HepG2 (cell line): ENCODE results near the gene TSPAN8. TPM values are rescaled to one million over a fixed set of nuclear protein-coding genes. Genes with fewer than 3 reads are reported as not detected.
A peak's percentile ranks its signal among the peaks of the same experiment; 100 is the strongest.

Experiments
- ARID2 ChIP-seq: sonication (generic); formaldehyde crosslinking; IDR thresholded peaks from 2 replicates; pipeline ENCODE4 v1.8.1; 2022; ENCODE audit warnings: mild to moderate bottlenecking, missing genetic modification reagents, borderline replicate concordance
- BCL6 ChIP-seq: IDR thresholded peaks from 2 replicates; pipeline ENCODE4 v1.6.1; 2016; ENCODE audit warnings: missing genetic modification reagents, missing compliant biosample characterization
- CBX1 ChIP-seq: IDR thresholded peaks from one replicate; pipeline ENCODE4 v1.6.1; 2016; ENCODE audit warnings: antibody characterized with exemption, low read depth
- FOXA3 ChIP-seq: IDR thresholded peaks from 2 replicates; pipeline ENCODE4 v1.6.1; 2016; ENCODE audit warnings: missing genetic modification reagents, missing compliant biosample characterization
- FOXJ3 ChIP-seq: sonication (generic); formaldehyde crosslinking; IDR thresholded peaks from 2 replicates; pipeline ENCODE4 v1.4.0; 2020; ENCODE audit warnings: missing genetic modification reagents, mild to moderate bottlenecking, borderline replicate concordance
- NR2C2 ChIP-seq: sonication (generic); formaldehyde crosslinking; IDR thresholded peaks from 2 replicates; pipeline ENCODE4 v1.4.0; 2020; ENCODE audit warnings: missing genetic modification reagents, mild to moderate bottlenecking, moderate library complexity, borderline replicate concordance
- SIX1 ChIP-seq: sonication (generic); formaldehyde crosslinking; IDR thresholded peaks from 2 replicates; pipeline ENCODE4 v1.4.0; 2020; ENCODE audit warnings: missing genetic modification reagents, borderline replicate concordance
- TARDBP ChIP-seq: sonication (generic); formaldehyde crosslinking; IDR thresholded peaks from 2 replicates; pipeline ENCODE4 v1.8.0; 2022; ENCODE audit warnings: mild to moderate bottlenecking, missing genetic modification reagents
- polyA plus RNA-seq, 8 experiments: library from polyadenylated mRNA; depleted of rRNA in 3 of 8; stranded (reverse) in 7 of 8; unstranded in 1 of 8; fragments of >200 nt; fragmentation: Illumina TruSeq in 4 of 8; extraction: Trizol in 4 of 8; gene quantifications; 2 replicates each; pipeline versions ENCODE4 v1.2.1 to v1.2.3, GENCODE V29; 2011 to 2016; ENCODE audit warnings: low read depth in 4 of 8, missing spikeins in 1 of 8, mixed read lengths in 1 of 8; ENCODE audit not compliant: insufficient read depth in 1 of 8
- total RNA-seq, 5 experiments: library from RNA; depleted of rRNA; stranded (reverse); fragments of >200 nt; fragmentation: Illumina TruSeq; extraction: Trizol; gene quantifications; 2 replicates each; pipeline ENCODE4 v1.2.3, GENCODE V29; 2016; ENCODE audit warnings: low read depth in 1 of 5
- TF ChIP-seq, protein P1 (sequence below): sonication (generic); formaldehyde crosslinking; conservative IDR thresholded peaks from 2 replicates; pipeline ENCODE4 v1.4.0; 2020; ENCODE audit warnings: mild to moderate bottlenecking, missing genetic modification reagents, moderate library complexity
- TF ChIP-seq, protein P2 (sequence below): sonication (generic); formaldehyde crosslinking; IDR thresholded peaks from 2 replicates; pipeline ENCODE4 v1.5.1; 2020; ENCODE audit warnings: mild to moderate bottlenecking, missing genetic modification reagents, borderline replicate concordance
- TF ChIP-seq, protein P3 (sequence below): sonication (generic); formaldehyde crosslinking; IDR thresholded peaks from 2 replicates; pipeline ENCODE4 v1.4.0; 2020; ENCODE audit warnings: missing genetic modification reagents, borderline replicate concordance

TSPAN8 gene
- total and polyA plus RNA-seq, 2 of the 13 experiments (the other 11 are each of a cell fraction or from before 2014, with no cell fraction given), result 3.4 to 3.9 TPM

DNA sequence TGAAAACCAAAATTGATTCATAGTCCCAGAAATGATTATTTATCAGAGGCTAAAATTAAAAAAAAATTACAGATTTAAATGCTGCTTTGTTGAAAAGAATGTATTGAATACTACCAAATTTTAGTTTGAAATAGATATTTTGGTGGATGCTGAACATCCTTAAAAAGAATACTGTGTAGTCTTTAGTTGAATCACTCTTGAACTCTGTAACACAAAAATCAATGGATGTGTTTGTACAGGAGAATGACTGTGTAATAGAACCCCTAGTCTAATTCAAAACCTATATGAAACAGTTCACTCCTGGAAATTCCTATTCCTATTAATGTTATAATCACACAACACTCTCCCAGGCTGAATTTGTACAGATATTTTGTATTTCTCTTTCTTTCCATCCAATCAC, 1.5 kb upstream of the TSPAN8 start (continued):
- TF ChIP-seq SIX1 (CRISPR knock-in tag) (peak; percentile 41; the same call in 1 of the 2 replicates), FOXA3 (CRISPR knock-in tag) (peak; percentile 55), CBX1 (no peak), NR2C2 (CRISPR knock-in tag) (no peak), FOXJ3 (CRISPR knock-in tag) (peak; percentile 31; the same call in 1 of the 2 replicates), ARID2 (CRISPR knock-in tag) (no peak), TARDBP (CRISPR knock-in tag) (no peak), BCL6 (CRISPR knock-in tag) (peak; percentile 61; the same call in 1 of the 2 replicates)
- TF ChIP-seq, protein P1, sequence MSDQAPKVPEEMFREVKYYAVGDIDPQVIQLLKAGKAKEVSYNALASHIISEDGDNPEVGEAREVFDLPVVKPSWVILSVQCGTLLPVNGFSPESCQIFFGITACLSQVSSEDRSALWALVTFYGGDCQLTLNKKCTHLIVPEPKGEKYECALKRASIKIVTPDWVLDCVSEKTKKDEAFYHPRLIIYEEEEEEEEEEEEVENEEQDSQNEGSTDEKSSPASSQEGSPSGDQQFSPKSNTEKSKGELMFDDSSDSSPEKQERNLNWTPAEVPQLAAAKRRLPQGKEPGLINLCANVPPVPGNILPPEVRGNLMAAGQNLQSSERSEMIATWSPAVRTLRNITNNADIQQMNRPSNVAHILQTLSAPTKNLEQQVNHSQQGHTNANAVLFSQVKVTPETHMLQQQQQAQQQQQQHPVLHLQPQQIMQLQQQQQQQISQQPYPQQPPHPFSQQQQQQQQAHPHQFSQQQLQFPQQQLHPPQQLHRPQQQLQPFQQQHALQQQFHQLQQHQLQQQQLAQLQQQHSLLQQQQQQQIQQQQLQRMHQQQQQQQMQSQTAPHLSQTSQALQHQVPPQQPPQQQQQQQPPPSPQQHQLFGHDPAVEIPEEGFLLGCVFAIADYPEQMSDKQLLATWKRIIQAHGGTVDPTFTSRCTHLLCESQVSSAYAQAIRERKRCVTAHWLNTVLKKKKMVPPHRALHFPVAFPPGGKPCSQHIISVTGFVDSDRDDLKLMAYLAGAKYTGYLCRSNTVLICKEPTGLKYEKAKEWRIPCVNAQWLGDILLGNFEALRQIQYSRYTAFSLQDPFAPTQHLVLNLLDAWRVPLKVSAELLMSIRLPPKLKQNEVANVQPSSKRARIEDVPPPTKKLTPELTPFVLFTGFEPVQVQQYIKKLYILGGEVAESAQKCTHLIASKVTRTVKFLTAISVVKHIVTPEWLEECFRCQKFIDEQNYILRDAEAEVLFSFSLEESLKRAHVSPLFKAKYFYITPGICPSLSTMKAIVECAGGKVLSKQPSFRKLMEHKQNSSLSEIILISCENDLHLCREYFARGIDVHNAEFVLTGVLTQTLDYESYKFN, result peak; percentile 70
- TF ChIP-seq, protein P2, sequence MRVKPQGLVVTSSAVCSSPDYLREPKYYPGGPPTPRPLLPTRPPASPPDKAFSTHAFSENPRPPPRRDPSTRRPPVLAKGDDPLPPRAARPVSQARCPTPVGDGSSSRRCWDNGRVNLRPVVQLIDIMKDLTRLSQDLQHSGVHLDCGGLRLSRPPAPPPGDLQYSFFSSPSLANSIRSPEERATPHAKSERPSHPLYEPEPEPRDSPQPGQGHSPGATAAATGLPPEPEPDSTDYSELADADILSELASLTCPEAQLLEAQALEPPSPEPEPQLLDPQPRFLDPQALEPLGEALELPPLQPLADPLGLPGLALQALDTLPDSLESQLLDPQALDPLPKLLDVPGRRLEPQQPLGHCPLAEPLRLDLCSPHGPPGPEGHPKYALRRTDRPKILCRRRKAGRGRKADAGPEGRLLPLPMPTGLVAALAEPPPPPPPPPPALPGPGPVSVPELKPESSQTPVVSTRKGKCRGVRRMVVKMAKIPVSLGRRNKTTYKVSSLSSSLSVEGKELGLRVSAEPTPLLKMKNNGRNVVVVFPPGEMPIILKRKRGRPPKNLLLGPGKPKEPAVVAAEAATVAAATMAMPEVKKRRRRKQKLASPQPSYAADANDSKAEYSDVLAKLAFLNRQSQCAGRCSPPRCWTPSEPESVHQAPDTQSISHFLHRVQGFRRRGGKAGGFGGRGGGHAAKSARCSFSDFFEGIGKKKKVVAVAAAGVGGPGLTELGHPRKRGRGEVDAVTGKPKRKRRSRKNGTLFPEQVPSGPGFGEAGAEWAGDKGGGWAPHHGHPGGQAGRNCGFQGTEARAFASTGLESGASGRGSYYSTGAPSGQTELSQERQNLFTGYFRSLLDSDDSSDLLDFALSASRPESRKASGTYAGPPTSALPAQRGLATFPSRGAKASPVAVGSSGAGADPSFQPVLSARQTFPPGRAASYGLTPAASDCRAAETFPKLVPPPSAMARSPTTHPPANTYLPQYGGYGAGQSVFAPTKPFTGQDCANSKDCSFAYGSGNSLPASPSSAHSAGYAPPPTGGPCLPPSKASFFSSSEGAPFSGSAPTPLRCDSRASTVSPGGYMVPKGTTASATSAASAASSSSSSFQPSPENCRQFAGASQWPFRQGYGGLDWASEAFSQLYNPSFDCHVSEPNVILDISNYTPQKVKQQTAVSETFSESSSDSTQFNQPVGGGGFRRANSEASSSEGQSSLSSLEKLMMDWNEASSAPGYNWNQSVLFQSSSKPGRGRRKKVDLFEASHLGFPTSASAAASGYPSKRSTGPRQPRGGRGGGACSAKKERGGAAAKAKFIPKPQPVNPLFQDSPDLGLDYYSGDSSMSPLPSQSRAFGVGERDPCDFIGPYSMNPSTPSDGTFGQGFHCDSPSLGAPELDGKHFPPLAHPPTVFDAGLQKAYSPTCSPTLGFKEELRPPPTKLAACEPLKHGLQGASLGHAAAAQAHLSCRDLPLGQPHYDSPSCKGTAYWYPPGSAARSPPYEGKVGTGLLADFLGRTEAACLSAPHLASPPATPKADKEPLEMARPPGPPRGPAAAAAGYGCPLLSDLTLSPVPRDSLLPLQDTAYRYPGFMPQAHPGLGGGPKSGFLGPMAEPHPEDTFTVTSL (CRISPR knock-in tag), result peak; percentile 33; the same call in 1 of the 2 replicates
- TF ChIP-seq, protein P3, sequence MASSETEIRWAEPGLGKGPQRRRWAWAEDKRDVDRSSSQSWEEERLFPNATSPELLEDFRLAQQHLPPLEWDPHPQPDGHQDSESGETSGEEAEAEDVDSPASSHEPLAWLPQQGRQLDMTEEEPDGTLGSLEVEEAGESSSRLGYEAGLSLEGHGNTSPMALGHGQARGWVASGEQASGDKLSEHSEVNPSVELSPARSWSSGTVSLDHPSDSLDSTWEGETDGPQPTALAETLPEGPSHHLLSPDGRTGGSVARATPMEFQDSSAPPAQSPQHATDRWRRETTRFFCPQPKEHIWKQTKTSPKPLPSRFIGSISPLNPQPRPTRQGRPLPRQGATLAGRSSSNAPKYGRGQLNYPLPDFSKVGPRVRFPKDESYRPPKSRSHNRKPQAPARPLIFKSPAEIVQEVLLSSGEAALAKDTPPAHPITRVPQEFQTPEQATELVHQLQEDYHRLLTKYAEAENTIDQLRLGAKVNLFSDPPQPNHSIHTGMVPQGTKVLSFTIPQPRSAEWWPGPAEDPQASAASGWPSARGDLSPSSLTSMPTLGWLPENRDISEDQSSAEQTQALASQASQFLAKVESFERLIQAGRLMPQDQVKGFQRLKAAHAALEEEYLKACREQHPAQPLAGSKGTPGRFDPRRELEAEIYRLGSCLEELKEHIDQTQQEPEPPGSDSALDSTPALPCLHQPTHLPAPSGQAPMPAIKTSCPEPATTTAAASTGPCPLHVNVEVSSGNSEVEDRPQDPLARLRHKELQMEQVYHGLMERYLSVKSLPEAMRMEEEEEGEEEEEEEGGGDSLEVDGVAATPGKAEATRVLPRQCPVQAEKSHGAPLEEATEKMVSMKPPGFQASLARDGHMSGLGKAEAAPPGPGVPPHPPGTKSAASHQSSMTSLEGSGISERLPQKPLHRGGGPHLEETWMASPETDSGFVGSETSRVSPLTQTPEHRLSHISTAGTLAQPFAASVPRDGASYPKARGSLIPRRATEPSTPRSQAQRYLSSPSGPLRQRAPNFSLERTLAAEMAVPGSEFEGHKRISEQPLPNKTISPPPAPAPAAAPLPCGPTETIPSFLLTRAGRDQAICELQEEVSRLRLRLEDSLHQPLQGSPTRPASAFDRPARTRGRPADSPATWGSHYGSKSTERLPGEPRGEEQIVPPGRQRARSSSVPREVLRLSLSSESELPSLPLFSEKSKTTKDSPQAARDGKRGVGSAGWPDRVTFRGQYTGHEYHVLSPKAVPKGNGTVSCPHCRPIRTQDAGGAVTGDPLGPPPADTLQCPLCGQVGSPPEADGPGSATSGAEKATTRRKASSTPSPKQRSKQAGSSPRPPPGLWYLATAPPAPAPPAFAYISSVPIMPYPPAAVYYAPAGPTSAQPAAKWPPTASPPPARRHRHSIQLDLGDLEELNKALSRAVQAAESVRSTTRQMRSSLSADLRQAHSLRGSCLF (CRISPR knock-in tag), result no peak
